ENCODE data around the gene AXIN2. TPM values are rescaled to one million over a fixed set of nuclear protein-coding genes. Genes with fewer than 3 reads are reported as not detected.

AXIN2 gene
- total and polyA plus RNA-seq, 2 donors from 2014 or later: 1.2 to 14.0 TPM

- Histone ChIP-seq H3K9ac (ENCODE audit: low read length in 3 of 3) (no peak overlapping the region), H3K9me3 (ENCODE audit: control insufficient read depth in 2 of 3, insufficient read depth in 1 of 3, low read length in 3 of 3) (no peaks in the 10 kb centered on the region), H3K27ac (ENCODE audit: low read depth in 2 of 2, low read length in 2 of 2) (no peak overlapping the region), H3K36me3 (ENCODE audit: control insufficient read depth in 2 of 3, insufficient read depth in 3 of 3, low read length in 3 of 3) (peaks cover 0 to 10% (median 3%) of the 10 kb centered on the region in 3 donors), H3K4me3 (ENCODE audit: low read length in 3 of 3) (no peak overlapping the region), H3K4me1 (ENCODE audit: control insufficient read depth in 2 of 3, insufficient read depth in 2 of 3, low read depth in 1 of 3, low read length in 3 of 3) (peaks cover 0 to 5% (median 2%) of the 10 kb centered on the region in 3 donors), H3K27me3 (ENCODE audit: control insufficient read depth, insufficient read depth, low read length) (no peaks in the 10 kb centered on the region)
- no peak for TF ChIP-seq CTCF (IDR thresholded peaks at IDR 0.05; ENCODE audit: borderline replicate concordance, extremely low read depth, insufficient read depth)
- intact Hi-C loops (cut with DNase I): no loop called here
- FAIRE-seq: no peak
- no peak for DNase-seq
These were observed 24.1 kb downstream of the AXIN2 start for GRCh38 chr17:65537343-65537844.

DNA sequence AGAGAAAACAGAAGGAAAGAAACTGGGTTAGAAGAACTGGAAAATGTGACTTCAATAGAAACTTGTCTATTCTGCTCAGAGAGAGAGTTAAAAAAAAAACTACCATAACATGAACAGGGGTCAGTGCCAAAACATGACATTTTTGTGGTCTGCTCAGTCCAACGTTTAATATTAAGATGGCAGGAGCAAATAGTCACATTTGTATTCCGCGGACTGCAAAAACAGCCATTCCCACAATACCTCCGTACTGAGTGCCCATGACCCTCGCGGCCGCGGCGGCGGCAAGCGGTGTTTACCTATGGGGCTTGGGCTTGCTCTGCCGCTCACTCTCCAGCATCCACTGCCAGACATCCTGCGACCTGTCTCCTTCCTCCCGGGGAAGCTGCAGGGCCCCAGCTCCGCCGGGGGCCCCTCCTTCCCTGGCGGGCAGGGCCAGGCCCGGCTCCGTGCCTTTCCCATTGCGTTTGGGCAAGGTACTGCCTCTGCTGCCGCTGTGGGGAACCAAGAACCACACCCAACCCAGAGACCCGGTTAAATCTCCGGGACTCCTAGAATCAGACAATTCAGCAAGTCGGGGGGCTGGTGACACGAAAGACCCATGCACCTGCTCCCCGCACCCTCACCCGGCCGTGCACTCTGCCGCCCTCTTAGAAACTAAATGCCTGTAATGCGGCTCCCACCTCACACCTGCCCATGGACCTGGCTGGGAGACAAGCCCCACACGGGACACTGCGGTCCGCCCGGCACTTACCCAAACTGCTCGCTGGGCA is 24.7 kb downstream of the AXIN2 start:
- peaks cover 0 to 10% (median 3%) of the 10 kb centered on the region in 3 donors for H3K36me3 ChIP-seq (ENCODE audit: control insufficient read depth in 2 of 3, insufficient read depth in 3 of 3, low read length in 3 of 3)
- FAIRE-seq (no peak), DNase-seq (no peak)
- H3K4me3 ChIP-seq (ENCODE audit: low read length in 3 of 3): no peak overlapping the region
- H3K9me3 ChIP-seq (ENCODE audit: control insufficient read depth in 2 of 3, insufficient read depth in 1 of 3, low read length in 3 of 3): no peaks in the 10 kb centered on the region
- peaks cover 0 to 9% (median 9%) of the 10 kb centered on the region in 3 donors for H3K4me1 ChIP-seq (ENCODE audit: control insufficient read depth in 2 of 3, insufficient read depth in 2 of 3, low read depth in 1 of 3, low read length in 3 of 3)
- no peak for TF ChIP-seq CTCF (IDR thresholded peaks at IDR 0.05; ENCODE audit: borderline replicate concordance, extremely low read depth, insufficient read depth)
- H3K27ac ChIP-seq (ENCODE audit: low read depth in 2 of 2, low read length in 2 of 2): no peak overlapping the region
- intact Hi-C loops (cut with DNase I): no loop called here
- H3K27me3 ChIP-seq (ENCODE audit: control insufficient read depth, insufficient read depth, low read length): no peaks in the 10 kb centered on the region
- no peak overlapping the region for H3K9ac ChIP-seq (ENCODE audit: low read length in 3 of 3)

GRCh38 chr17:65535777-65536572 is 25.5 kb downstream of the AXIN2 start:
- H3K4me1 ChIP-seq (ENCODE audit: control insufficient read depth in 2 of 3, insufficient read depth in 2 of 3, low read depth in 1 of 3, low read length in 3 of 3): peaks cover 5 to 17% (median 13%) of the 10 kb centered on the region in 3 donors
- no peak for FAIRE-seq
- TF ChIP-seq CTCF (IDR thresholded peaks at IDR 0.05; ENCODE audit: borderline replicate concordance, extremely low read depth, insufficient read depth): no peak
- H3K4me3 ChIP-seq (ENCODE audit: low read length in 3 of 3): no peak overlapping the region
- no peaks in the 10 kb centered on the region for H3K27me3 ChIP-seq (ENCODE audit: control insufficient read depth, insufficient read depth, low read length)
- H3K27ac ChIP-seq (ENCODE audit: low read depth in 2 of 2, low read length in 2 of 2): no peak overlapping the region
- H3K9me3 ChIP-seq (ENCODE audit: control insufficient read depth in 2 of 3, insufficient read depth in 1 of 3, low read length in 3 of 3): no peaks in the 10 kb centered on the region
- no peak for DNase-seq
- H3K9ac ChIP-seq (ENCODE audit: low read length in 3 of 3): no peak overlapping the region
- H3K36me3 ChIP-seq (ENCODE audit: control insufficient read depth in 2 of 3, insufficient read depth in 3 of 3, low read length in 3 of 3): peaks cover 0 to 10% (median 3%) of the 10 kb centered on the region in 3 donors
- intact Hi-C loops (cut with DNase I): no loop called here
